ENCODE data around the gene SLC9A3.

GRCh38 chr5:501105-501830 lies 23.0 kb downstream of the SLC9A3 start:
- no peak for TF ChIP-seq POLR2A (IDR thresholded peaks at IDR 0.05)
- no peak for TF ChIP-seq CTCF (IDR thresholded peaks at IDR 0.05)
- no peak for TF ChIP-seq POLR2AphosphoS5 (IDR thresholded peaks at IDR 0.05)
- no peak for TF ChIP-seq EP300 (IDR thresholded peaks at IDR 0.05)
